ENCODE measurements around the gene RPS18. TPM values are rescaled to one million over a fixed set of nuclear protein-coding genes. Genes with fewer than 3 reads are reported as not detected.
A peak's percentile ranks its signal among the peaks of the same experiment; 100 is the strongest.

Gene RPS18
- total RNA-seq, 1 donor = 1,877 TPM

DNA sequence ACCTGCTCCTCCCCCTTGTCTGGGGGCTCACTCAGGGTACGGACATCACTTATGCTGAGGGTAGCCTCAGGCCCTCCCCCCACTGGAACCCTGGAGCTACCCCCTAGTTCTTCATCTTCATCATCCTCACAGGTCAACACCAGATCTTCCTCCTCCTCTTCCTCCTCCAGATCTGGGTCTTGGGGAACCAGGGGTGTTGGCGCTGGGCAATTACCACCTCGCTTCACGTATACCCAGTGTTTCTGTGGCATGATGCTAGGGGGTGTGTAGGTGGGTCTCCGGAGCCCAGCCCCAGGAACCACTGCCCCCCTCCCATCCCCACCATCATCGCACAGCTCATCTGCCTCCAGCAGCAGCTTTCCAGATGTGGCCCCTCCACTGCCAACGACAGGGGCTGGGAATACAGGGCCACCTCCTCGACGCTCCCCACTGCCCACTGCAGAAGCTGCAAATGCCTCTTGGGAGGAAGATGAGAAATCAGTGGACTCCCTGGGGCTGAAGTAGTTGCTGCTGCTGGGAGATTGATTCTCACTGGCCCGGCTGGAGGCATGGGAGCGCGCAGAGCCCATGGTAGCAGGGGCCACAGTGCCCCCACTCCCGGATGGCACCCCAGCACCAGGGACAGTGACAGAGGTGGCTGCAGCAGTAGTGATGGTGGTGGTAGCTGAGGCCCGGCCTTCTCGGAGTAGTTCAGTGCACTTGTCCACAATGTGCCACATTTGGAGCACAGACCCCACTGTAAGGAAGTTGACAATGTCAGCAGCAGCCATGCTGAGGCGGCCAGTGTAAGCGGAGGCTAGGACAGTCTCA is 44.1 kb downstream of the RPS18 start:
- no peak overlapping the region for H3K4me3 ChIP-seq (ENCODE audit: low read depth, low read length)
- no peak for DNase-seq (ENCODE audit: low read depth)
- TF ChIP-seq, protein P1, sequence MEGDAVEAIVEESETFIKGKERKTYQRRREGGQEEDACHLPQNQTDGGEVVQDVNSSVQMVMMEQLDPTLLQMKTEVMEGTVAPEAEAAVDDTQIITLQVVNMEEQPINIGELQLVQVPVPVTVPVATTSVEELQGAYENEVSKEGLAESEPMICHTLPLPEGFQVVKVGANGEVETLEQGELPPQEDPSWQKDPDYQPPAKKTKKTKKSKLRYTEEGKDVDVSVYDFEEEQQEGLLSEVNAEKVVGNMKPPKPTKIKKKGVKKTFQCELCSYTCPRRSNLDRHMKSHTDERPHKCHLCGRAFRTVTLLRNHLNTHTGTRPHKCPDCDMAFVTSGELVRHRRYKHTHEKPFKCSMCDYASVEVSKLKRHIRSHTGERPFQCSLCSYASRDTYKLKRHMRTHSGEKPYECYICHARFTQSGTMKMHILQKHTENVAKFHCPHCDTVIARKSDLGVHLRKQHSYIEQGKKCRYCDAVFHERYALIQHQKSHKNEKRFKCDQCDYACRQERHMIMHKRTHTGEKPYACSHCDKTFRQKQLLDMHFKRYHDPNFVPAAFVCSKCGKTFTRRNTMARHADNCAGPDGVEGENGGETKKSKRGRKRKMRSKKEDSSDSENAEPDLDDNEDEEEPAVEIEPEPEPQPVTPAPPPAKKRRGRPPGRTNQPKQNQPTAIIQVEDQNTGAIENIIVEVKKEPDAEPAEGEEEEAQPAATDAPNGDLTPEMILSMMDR (IDR thresholded peaks at IDR 0.05; ENCODE audit: insufficient read depth, low read depth, low read length) = no peak

DNA sequence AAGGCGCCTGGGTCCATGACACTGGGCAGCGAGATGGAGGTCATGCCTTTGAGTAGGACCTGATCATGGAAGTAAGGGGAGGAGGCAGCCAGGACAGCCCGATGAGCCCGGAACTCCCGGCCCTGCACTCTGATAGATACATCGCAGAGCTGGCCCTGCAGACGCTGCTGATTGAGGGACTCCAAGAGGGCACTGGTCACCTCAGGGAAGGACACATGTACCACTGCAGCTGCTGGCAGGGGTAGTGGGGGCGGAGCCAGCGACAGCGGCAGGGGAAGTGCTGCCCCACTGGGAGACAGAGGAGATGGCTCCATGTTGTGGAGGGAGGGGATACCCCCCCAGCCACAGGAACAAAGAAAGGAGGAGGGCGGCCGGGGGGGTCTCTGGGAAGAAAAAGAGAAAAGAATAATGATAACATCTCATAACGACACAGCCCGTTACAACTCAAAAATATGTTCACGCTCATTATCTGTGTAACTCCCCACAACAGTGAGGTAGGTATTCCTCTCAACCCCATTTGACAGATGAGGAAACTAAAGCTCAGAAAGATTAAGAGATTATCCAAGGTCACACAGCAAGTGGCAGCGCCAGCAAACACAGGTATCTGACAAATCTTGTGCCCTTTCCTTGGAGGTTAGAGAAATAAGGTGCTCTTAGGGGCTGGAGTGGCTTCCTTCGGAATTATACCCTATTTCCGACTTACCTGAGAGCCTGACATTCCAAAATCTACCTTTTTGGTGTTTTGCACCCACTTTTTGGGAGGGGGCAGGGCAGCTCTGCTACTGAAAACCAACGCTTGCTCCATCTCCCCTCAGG is 44.9 kb downstream of the RPS18 start:
- no peak for DNase-seq (ENCODE audit: low read depth)

DNA sequence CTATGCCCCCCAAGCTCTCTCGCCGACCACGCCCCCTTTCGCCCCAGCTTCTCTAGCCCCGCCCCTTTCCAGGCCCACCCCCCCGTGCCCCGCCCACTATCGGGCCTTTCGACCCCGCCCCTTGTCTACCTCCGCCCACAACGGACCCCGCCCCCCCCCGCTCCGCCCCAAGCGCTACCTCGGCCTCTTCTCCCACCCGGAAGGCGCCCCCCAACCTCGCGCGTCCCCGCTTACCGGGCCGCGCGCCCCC is 45.5 kb downstream of the RPS18 start:
- H3K4me3 ChIP-seq (ENCODE audit: low read depth, low read length) = peak overlapping the region; percentile 81
- no peak for DNase-seq (ENCODE audit: low read depth)
- TF ChIP-seq, protein P1 (IDR thresholded peaks at IDR 0.05; ENCODE audit: insufficient read depth, low read depth, low read length) = no peak

More for the DNA sequence above, 44.9 kb downstream of the RPS18 start:
- peak overlapping the region; percentile 81 for H3K4me3 ChIP-seq (ENCODE audit: low read depth, low read length)
- TF ChIP-seq, protein P1 (IDR thresholded peaks at IDR 0.05; ENCODE audit: insufficient read depth, low read depth, low read length) = no peak

DNA sequence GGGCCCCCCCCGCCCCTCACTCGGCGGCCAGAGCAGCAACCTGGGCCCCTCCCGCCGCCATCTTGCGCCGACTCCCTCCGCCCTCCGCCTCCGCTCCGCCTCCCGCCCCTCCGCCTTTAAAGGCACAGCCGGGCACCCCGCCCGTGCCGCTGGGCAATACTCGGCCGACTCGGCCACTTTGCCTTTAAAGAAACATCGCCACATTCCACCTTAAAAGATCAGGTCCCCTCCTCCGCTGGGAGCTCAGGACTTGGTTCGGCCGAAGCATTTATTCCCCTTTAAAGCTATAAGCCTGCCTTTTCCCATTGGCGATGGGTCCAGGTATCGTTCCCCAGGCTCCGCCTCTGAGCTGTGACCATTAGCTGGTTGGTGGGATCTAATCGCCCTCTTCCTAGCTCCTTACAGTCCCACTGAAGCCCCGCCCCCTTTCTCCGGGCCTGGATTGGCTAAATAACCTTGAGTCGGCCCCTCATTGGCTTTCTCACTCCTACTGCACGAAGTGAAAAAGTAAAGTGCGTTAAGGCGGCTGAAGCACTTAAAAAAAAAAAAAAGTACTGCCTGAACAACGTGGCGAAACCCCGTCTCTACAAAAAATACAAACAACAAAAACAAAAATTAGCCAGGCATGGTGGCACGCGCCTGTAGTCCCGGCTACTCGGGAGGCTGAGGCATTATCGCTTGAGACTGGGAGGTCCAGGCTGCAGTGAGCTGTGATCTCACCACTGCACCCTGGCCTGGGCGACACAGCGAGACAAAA is 46.0 kb downstream of the RPS18 start, which contains the start of gene ZBTB22:
Gene ZBTB22, minus strand, starts transcription at position 76 of the 757 bp plus-strand sequence. CDS start 828 bp downstream, outside the sequence.
- TF ChIP-seq, protein P1 (IDR thresholded peaks at IDR 0.05; ENCODE audit: insufficient read depth, low read depth, low read length) = no peak
- peak; percentile 100 for DNase-seq (ENCODE audit: low read depth)
- peak within 1 kb of the TSS; percentile 81 for H3K4me3 ChIP-seq (ENCODE audit: low read depth, low read length)

DNA sequence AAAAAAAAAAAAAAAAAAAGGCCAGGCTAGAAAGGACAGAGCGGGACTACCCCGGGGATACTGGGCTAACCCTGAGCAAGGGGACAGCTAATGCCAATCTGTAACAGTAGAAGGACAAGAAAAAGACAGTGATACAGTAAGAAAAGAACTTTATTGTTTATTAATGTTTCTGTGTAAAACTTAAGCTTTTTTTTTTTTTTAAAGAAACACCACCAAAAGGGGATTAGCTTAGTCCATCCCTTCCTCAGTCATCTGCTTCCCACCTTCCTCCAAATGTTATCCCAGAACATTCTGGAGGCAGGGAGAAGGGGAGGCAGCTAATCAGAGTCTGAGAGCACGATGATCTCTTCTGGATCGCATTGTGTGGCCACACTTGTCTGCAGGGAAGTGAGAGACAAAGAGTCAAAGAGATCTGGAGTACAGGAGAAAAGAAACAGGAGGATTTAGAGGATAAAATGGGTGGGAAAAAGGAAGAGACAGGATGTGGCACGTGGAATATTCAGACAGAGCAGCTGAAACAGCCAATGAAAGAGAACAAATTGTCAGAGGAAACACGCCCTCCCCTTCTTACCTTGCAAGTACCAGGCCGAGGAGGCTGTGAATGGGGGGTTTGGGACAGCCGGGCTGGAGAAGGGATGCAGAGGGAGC is 46.7 kb downstream of the RPS18 start:
- peak overlapping the region; percentile 81 for H3K4me3 ChIP-seq (ENCODE audit: low read depth, low read length)
- TF ChIP-seq, protein P1 (IDR thresholded peaks at IDR 0.05; ENCODE audit: insufficient read depth, low read depth, low read length) = no peak
- DNase-seq (ENCODE audit: low read depth) = no peak

DNA sequence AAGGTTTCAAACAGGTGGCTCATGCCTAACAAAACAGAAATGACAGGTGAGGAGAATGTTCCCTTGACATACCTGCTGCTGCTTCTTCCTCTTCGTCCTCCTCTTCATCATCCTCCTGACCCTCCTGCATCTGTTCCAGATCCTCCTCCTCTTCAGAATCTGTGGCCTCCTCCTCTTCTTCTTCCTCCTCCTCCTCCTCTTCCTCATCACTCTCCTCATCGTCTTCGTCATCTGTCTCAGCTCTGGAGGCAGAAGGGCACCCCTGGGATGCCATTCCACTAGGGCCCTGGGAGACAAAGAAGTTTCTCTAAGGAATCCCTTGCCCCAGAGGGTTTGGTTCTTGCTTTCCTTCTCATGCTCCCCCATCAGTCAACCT is 48.1 kb downstream of the RPS18 start:
- peak overlapping the region; percentile 28 for H3K4me3 ChIP-seq (ENCODE audit: low read depth, low read length)
- TF ChIP-seq, protein P1 (IDR thresholded peaks at IDR 0.05; ENCODE audit: insufficient read depth, low read depth, low read length) = no peak

More for the DNA sequence above, 48.1 kb downstream of the RPS18 start:
- DNase-seq (ENCODE audit: low read depth) = no peak
